ENCODE results near the gene PGAM5.
"Not testable (repeated sequence)": the region's sequence is repeated elsewhere in the genome, so short reads cannot be mapped to it uniquely, and the experiment has no call there.

Gene PGAM5

GRCh38 chr12:132754160-132754932 is 43.7 kb downstream of the PGAM5 start:
- no peak for DNase-seq

- DNase-seq, result not testable (repeated sequence)
These were observed 48.2 kb downstream of the PGAM5 start for GRCh38 chr12:132758825-132759224.

DNA sequence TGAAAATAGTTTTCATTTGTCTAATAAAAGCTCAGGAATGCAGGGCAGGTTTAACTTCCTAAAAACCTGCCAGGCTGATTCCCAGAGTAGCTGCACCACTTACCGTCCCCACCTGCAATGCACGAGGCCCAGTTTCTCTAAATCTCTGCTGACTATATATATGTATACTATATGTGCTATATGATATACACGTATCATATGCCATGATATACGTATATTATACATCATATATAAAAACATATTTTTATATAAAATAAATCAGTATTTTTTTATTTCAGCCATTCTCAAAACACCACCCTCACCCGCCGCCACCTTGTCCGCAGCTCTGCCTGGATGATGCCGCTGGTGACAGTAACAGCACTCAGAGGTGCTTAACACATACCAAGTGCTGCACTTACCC is 48.7 kb downstream of the PGAM5 start:
- DNase-seq, result no peak

DNA sequence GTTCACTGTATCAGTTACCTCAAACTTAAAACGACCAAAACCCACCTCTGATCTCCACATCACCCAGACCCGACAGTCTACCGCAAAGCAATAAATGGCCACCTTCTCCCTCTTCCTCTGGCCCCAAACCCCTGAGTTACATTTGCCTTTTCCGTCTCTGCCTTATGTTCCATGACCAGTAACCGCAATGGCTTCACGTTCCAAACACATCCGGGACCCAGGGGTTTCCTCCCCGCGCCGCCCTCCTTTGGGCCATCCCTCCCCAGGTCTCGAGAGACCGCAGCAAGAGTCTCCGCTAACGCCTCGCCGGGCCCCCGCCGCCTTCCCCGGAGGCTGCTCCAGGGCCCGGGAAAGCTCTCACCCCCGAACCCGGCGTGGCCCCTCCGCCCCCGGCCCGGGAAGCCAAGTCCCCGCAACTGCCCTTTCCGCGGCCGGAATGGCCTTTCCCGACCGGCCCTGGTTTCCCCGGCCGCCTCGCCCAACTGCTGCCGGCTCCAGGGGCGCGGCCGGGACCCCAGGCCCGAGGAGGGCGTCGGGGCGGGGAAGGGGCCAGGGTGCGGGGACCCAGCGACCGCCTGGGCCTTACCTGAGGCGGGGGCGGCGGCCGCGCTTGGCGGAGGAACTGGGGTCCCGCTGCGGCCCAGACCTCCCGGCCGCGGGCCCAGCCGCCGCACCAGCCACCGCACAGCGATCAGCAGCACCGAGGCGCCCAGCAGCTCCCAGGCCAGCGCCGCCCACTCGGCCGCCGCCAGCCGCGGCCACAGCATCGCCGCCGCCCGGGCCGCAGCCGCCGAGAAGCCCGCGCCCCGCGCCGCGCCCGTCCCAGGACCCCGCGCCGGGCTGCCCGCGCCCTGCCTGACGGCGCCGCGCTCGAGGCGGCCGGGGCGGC is 50.6 kb downstream of the PGAM5 start, which contains the start of gene ANKLE2:
Gene ANKLE2, minus strand, starts transcription at position 801 of the 889 bp plus-strand sequence. Its CDS starts 34 bp downstream, at position 767.
- peak; percentile 80 for DNase-seq

GRCh38 chr12:132761921-132762583 is 51.4 kb downstream of the PGAM5 start:
- DNase-seq, result peak; percentile 97

DNA sequence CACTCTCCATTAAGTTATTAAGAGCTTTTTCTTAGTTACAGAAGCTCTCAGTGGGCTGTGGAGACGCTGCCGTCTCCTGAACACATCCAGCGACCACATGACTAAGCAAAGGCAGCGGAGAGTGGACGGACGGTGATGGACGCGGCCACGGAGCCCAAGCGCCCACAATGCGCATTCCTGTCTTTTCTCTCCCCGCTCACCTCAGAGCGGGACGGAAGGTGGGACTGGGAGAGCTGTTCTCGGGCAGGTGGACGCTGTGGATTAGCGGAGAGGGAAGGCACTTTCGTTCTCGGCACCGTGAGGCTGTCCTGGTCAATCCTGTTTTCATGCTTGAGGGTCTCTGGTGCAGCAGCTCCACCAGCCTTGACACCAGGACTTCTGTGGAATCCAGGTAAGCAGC is 53.6 kb downstream of the PGAM5 start:
- no peak for DNase-seq

GRCh38 chr12:132765361-132765760 is 54.7 kb downstream of the PGAM5 start:
- DNase-seq, result no peak

DNA sequence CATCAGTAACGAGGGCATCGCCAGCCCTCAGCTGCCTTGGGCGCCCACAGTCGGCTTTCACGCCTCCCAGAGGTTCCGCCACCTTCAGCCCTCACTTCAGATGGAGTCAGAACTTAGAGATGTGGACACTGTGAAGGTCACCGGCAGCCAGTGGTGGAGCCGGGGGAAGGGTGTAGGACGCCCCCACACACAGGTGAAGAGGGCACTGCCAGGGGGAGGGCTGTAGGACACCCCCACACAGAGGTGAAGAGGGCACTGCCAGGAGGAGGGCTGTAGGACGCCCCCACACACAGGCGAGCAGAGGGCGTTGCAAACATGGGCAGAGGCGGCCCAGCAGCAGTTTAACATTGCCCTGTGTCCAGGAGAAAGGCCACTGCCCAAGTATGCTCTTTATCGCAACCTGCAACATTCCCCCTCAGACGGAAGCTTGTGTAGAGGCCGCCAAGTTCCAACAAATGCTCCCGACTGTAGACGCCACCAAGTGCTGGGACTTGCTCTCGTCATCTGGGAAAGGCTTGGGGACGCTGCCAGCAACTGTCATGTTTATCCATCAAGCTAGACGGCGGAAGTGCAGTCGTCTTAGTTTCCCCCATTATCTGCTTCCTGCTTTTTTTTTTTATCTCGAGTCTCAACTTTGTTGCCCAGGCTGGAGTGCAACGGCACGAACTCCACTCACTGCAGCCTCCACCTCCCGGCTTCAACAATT is 55.9 kb downstream of the PGAM5 start:
- no peak for DNase-seq

GRCh38 chr12:132771126-132771838 is 60.6 kb downstream of the PGAM5 start:
- DNase-seq, result no peak
